Karpas-422 (cell line): Measurements from ENCODE around the gene APEH. TPM values are rescaled to one million over a fixed set of nuclear protein-coding genes. Genes with fewer than 3 reads are reported as not detected.
A peak's percentile ranks its signal among the peaks of the same experiment; 100 is the strongest.

Experiments
- DNase-seq: peaks from one replicate; pipeline ENCODE4 v3.0.0-alpha.2; 2015
- H2AFZ ChIP-seq: fragments of 200-600 bp; sonication (generic); 2 replicates; pipeline ENCODE4 v1.6.1; 2014; ENCODE audit warnings: antibody characterized with exemption, low read length, mixed read lengths
- H3K27ac ChIP-seq: fragments of 200-600 bp; sonication (generic); 2 replicates; pipeline ENCODE4 v1.5.1; 2014; ENCODE audit warnings: mild to moderate bottlenecking, low read length, moderate library complexity
- H3K27me3 ChIP-seq: fragments of 200-600 bp; sonication (generic); 2 replicates; pipeline ENCODE4 v1.6.1; 2014; ENCODE audit warnings: low read length, mixed read lengths
- H3K36me3 ChIP-seq: fragments of 200-600 bp; sonication (generic); 2 replicates; pipeline ENCODE4 v1.6.1; 2014; ENCODE audit warnings: low read length, mixed read lengths; ENCODE audit not compliant: insufficient read depth
- H3K4me1 ChIP-seq: fragments of 200-600 bp; sonication (generic); 2 replicates; pipeline ENCODE4 v1.6.1; 2014; ENCODE audit warnings: mild to moderate bottlenecking, low read length, mixed read lengths
- H3K4me2 ChIP-seq: fragments of 200-600 bp; sonication (generic); 2 replicates; pipeline ENCODE4 v1.6.1; 2014; ENCODE audit warnings: low read length, low read depth, mild to moderate bottlenecking; ENCODE audit not compliant: poor library complexity, severe bottlenecking
- H3K4me3 ChIP-seq: fragments of 200-600 bp; sonication (generic); 2 replicates; pipeline ENCODE4 v1.5.1; 2014; ENCODE audit warnings: mild to moderate bottlenecking, antibody characterized with exemption, low read length, mixed read lengths
- H3K79me2 ChIP-seq: fragments of 200-600 bp; sonication (generic); 2 replicates; pipeline ENCODE4 v1.6.1; 2014; ENCODE audit warnings: mild to moderate bottlenecking, low read length, mixed read lengths
- H3K9ac ChIP-seq: fragments of 200-600 bp; sonication (generic); 2 replicates; pipeline ENCODE4 v1.6.0; 2014; ENCODE audit warnings: low read length
- H3K9me2 ChIP-seq: fragments of 200-600 bp; sonication (generic), shearing (Covaris generic); replicated peaks from 2 replicates; pipeline ENCODE4 v1.6.0; 2014; ENCODE audit warnings: mild to moderate bottlenecking, low read length, moderate library complexity; ENCODE audit not compliant: insufficient read depth
- H3K9me3 ChIP-seq: fragments of 300-700, 200-600 bp; sonication (generic); 2 replicates; pipeline ENCODE4 v1.6.1; 2014; ENCODE audit warnings: low read length, mixed read lengths
- H4K20me1 ChIP-seq: fragments of 200-600 bp; sonication (generic); 2 replicates; pipeline ENCODE4 v1.6.1; 2014; ENCODE audit warnings: mild to moderate bottlenecking, antibody characterized with exemption, low read length, low read depth; ENCODE audit not compliant: insufficient read depth
- total RNA-seq: library from RNA; depleted of rRNA; stranded (reverse); fragments of >200 nt; shearing (Covaris generic); gene quantifications from 2 replicates; pipeline ENCODE4 v1.2.3, GENCODE V29; 2014; ENCODE audit warnings: low replicate concordance

APEH gene
- total RNA-seq, 1 experiment from 2014 or later, result 96.3 TPM

DNA sequence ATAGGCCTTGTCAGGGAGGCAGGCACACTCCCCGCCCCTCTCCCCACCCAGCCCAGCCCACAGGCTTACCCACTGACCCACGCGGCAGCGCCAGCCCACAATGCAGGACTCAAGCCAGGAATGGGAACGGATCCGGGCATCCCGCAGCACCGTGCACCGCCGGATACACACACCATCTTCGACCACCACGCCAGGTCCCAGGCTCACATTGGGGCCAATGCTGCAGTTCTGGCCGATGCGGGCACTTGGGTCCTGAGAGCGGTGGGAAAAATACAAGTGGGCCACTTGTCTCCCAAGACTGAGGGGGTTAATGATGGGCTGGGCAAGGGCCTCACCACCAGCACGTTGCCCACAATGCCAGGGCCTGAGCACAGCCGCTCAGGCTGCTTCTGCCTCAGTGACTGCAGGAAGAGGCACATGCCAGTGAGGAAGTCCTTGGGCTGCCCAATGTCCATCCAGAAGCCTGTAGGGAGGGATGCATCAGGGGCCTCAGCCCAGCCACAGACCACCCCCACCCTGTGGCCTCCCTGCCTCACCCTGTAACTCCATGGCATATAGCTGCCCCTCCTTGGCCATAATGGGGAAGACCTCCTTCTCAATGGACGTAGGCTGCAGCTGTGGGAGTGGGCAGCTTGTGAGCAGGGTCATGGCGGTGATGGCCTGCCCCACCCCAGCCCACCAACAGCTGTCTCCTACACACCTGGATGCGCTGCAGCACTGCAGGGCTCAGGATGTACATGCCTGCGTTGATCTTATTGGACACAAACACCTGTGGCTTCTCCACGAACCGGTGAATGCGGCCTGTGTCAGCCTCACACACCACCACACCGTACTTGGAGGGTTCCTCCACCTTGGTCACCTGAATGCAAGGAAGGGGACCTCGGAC lies 48.0 kb downstream of the APEH start:
- Histone ChIP-seq H2AFZ (no peak overlapping the region), H3K4me1 (peaks cover 33% of the 10 kb centered on the region), H3K9me3 (no peaks in the 10 kb centered on the region), H3K4me3 (peak overlapping the region; percentile 92), H4K20me1 (peaks cover 5% of the 10 kb centered on the region; the same call in 1 of the 2 replicates), H3K27ac (no peak overlapping the region), H3K9me2 (no peaks in the 10 kb centered on the region), H3K79me2 (peaks cover 12% of the 10 kb centered on the region), H3K27me3 (no peaks in the 10 kb centered on the region), H3K9ac (peak overlapping the region; percentile 96), H3K4me2 (peak overlapping the region; percentile 91), H3K36me3 (peaks cover 19% of the 10 kb centered on the region; the same call in 1 of the 2 replicates)
- no peak for DNase-seq

DNA sequence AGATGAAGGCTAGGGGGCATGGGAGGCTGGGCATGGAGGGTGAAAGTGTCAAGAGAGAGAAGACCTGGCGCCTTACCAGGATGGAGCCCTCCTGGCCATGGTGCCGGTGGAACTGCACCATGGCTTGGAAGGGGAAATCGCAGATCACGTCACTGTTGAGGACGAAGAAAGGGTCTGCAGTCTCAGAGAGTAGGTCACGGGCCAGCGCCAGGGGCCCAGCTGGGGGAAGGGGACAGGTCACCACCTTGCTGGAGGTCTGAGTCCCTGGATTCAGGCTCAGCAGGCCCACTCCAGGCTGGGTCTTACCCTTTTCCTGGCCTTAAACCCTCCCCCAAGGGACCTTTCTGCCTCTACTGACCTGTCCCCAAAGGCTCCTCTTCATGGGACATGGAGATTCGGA lies 48.7 kb downstream of the APEH start:
- Histone ChIP-seq H3K79me2 (peaks cover 12% of the 10 kb centered on the region), H4K20me1 (peaks cover 5% of the 10 kb centered on the region; the same call in 1 of the 2 replicates), H2AFZ (no peak overlapping the region), H3K4me3 (peak overlapping the region; percentile 92), H3K36me3 (peaks cover 19% of the 10 kb centered on the region; the same call in 1 of the 2 replicates), H3K4me2 (peak overlapping the region; percentile 91), H3K9me2 (no peaks in the 10 kb centered on the region), H3K27me3 (no peaks in the 10 kb centered on the region), H3K27ac (peak overlapping the region; percentile 70; the same call in 1 of the 2 replicates), H3K9ac (peak overlapping the region; percentile 96), H3K4me1 (peaks cover 33% of the 10 kb centered on the region), H3K9me3 (no peaks in the 10 kb centered on the region)
- DNase-seq, result no peak

DNA sequence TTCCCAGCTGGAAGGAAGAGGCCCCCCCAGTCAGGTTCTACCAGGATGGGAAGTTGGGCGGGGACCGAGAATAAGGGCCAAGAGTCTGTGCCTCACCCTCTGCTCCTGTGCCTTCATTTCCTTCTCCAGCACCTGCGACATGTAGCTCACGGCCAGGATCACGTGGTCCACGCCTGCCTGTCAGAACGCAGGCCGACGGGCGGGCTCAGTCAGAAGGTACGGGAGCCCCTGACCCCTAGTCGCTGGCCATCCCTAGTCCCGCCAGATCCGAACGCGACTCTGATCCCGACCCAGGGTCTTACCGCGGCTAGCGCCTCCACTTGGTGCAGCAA lies 49.1 kb downstream of the APEH start:
- peak overlapping the region; percentile 96 for H3K9ac ChIP-seq
- DNase-seq, result peak; percentile 82
- peak overlapping the region; percentile 91 for H3K4me2 ChIP-seq
- no peaks in the 10 kb centered on the region for H3K9me3 ChIP-seq
- H3K4me1 ChIP-seq, result peaks cover 33% of the 10 kb centered on the region
- H3K4me3 ChIP-seq, result peak overlapping the region; percentile 92
- peaks cover 12% of the 10 kb centered on the region for H3K79me2 ChIP-seq
- peak overlapping the region; percentile 70 for H3K27ac ChIP-seq
- H2AFZ ChIP-seq, result no peak overlapping the region
- H3K9me2 ChIP-seq, result no peaks in the 10 kb centered on the region
- H3K36me3 ChIP-seq, result peaks cover 20% of the 10 kb centered on the region; the same call in 1 of the 2 replicates
- no peaks in the 10 kb centered on the region for H3K27me3 ChIP-seq
- peaks cover 5% of the 10 kb centered on the region; the same call in 1 of the 2 replicates for H4K20me1 ChIP-seq

DNA sequence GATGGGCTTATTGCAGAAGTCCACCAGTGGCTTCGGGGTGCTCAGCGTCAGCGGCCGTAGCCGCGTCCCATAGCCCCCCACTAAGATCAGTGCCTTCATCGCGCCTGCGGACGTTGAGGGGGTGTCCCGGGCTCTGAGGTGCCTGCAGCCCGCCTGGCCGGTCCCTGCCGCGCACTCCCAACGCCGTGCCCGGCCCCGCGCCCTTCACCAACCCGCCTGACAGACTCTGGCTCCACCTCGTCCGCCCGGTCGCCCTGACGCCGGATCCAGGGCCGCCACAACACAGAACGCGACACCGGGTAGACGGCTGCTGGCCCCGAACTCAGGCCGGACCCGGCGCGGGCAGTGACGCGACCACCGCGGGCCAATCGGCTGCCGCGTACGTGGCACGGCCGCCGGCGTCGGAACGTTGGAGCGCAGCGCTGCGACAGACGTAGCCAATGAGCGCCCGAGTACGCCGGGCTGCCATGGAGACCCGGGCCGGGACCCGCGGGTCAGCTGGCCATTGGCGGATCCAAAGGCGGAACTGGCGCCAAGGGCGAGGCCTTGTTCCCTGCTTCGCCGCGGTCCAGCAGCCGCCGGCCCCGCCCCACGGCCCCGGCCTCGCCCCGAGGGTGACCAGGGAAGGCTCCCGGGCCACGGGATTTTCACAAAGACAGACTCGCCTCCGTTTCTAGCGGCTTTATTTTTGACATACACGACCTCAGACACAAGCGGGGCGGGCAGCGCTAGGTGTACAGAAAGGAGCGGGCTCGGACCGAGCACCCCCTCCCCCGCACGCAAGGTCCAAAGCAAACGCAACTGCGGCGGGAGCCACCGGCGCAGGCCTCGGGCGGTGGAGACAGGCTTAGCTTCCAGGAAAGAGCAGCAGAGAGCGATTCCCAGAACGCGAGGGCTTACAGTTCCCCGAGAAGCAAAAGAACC lies 49.7 kb downstream of the APEH start, which contains the start of gene GMPPB:
Gene GMPPB, minus strand, starts transcription at position 324 of the 924 bp plus-strand sequence. Its CDS starts 225 bp downstream, at position 99.
- Histone ChIP-seq H2AFZ (peak within 1 kb of the TSS; percentile 78), H3K9me3 (no peaks in the 10 kb centered on the region), H4K20me1 (peaks cover 5% of the 10 kb centered on the region; the same call in 1 of the 2 replicates), H3K4me2 (peak within 1 kb of the TSS; percentile 97), H3K36me3 (peaks cover 17% of the 10 kb centered on the region; the same call in 1 of the 2 replicates), H3K4me3 (peak within 1 kb of the TSS; percentile 92), H3K9ac (peak within 1 kb of the TSS; percentile 96), H3K27me3 (no peaks in the 10 kb centered on the region), H3K4me1 (peaks cover 31% of the 10 kb centered on the region), H3K9me2 (no peaks in the 10 kb centered on the region), H3K27ac (peak within 1 kb of the TSS; percentile 81), H3K79me2 (peaks cover 12% of the 10 kb centered on the region)
- DNase-seq, result peak; percentile 99

DNA sequence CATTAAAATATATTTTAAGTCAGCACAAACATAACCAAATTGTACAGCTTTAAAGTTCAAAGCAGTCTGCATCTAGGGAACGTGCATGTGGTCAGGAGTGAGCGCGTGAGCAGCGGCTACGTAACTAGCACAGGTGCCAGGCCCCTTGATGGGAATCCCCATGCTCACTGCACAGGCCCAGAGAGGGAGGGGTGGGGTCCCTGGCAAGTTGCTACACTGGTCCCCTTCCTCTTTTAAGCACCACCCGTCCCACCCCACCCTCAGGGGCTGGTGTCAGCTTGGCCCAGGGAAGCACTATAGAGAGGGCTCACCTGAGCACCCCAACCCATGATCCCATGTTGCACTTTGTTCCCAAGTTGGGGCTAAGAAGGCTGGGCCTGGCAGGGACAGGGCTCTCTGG lies 50.4 kb downstream of the APEH start:
- Histone ChIP-seq H3K4me3 (peak overlapping the region; percentile 92), H3K27me3 (no peaks in the 10 kb centered on the region), H3K4me2 (peak overlapping the region; percentile 97), H4K20me1 (peaks cover 5% of the 10 kb centered on the region; the same call in 1 of the 2 replicates), H2AFZ (no peak overlapping the region), H3K79me2 (peaks cover 12% of the 10 kb centered on the region), H3K4me1 (peaks cover 28% of the 10 kb centered on the region), H3K9me3 (no peaks in the 10 kb centered on the region), H3K27ac (peak overlapping the region; percentile 81), H3K36me3 (peaks cover 18% of the 10 kb centered on the region; the same call in 1 of the 2 replicates), H3K9ac (peak overlapping the region; percentile 94), H3K9me2 (no peaks in the 10 kb centered on the region)
- peak; percentile 58 for DNase-seq

DNA sequence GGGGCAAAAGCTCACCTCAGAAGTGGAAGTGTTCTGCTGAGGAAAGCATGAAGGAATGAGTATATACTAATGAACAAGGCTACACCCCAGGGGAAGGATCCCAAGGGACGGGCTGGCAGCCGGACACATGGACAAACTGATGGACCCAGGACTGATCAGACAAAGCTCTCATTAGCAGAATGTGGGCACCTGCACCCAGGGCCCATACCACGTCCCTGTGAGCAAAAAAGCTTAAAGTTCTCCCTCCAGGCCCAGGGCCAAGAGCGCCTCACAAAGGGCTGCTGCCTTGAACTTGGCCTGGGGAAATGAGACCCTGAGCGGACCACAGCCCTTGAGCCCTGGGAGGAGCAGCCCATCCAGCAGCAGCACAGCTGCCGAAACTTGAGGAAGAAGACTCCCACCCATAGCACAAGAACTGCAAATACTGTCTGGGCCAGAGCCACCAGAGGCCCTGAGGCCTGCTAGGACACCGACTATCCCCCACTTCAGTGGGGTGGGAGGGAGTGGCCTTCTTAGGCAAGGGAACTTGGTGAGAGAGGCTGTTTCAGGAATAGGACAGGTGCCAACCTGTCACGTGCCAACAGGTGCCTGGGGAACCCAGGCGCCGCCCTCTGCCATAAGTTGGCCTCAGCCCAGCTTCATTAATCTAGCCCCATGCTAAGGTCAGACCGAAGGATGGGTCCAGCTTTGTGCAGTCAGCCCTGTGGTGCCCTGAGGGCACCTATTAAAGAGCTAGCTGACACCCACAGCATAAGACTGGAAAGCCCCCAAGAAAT lies 51.9 kb downstream of the APEH start:
- no peak for DNase-seq
- peaks cover 22% of the 10 kb centered on the region for H3K36me3 ChIP-seq

DNA sequence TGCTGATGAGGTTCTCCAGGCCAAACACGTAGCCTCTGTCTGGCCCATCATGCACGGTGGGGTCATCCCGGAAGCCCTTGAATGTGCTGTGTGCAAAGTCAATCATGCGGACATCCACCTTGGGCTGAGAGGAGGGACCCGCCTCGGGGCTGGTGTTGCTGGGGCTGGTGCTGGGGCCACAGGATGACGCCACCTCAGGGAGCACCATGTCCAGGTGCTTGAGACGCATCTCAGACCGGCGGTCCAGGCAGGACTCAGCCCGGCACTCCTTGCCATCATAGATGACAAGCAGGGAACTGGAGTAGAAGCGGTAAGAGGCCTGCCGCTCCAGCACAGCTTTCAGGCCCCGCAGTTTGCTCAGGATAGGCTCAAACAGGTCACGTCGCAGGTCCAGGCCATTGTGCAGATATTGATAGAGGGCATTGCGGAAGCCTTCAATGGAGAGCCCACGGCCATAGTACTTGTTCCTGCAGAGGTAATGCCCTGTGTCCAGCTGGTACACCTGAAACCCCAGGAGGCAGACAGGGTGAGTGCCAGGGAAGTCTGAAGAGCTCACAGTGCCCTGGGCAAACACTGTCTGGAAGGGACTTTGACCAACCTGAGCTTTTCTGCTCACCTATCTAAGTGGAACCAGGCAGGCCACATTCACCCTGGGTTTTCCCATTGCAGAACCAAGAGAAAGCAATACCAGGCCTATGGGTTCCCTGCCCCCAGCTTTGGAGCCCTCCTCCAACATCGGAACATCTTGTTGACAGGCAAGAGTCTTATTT lies 53.2 kb downstream of the APEH start:
- Histone ChIP-seq H3K4me2 (no peak overlapping the region), H3K9me3 (no peaks in the 10 kb centered on the region), H2AFZ (no peak overlapping the region), H3K79me2 (peaks cover 12% of the 10 kb centered on the region), H3K9ac (no peak overlapping the region), H4K20me1 (peaks cover 5% of the 10 kb centered on the region; the same call in 1 of the 2 replicates), H3K27me3 (no peaks in the 10 kb centered on the region), H3K9me2 (no peaks in the 10 kb centered on the region), H3K36me3 (peaks cover 23% of the 10 kb centered on the region), H3K4me3 (no peak overlapping the region), H3K27ac (no peak overlapping the region), H3K4me1 (peaks cover 22% of the 10 kb centered on the region)
- no peak for DNase-seq

More for the DNA sequence above, 51.9 kb downstream of the APEH start:
- no peaks in the 10 kb centered on the region for H3K9me3 ChIP-seq
- H3K4me3 ChIP-seq, result no peak overlapping the region
- peaks cover 12% of the 10 kb centered on the region for H3K79me2 ChIP-seq
- H3K9me2 ChIP-seq, result no peaks in the 10 kb centered on the region
- no peak overlapping the region for H3K9ac ChIP-seq
- H4K20me1 ChIP-seq, result peaks cover 5% of the 10 kb centered on the region; the same call in 1 of the 2 replicates
- H2AFZ ChIP-seq, result no peak overlapping the region
- H3K4me1 ChIP-seq, result peaks cover 25% of the 10 kb centered on the region
- H3K4me2 ChIP-seq, result no peak overlapping the region
- no peaks in the 10 kb centered on the region for H3K27me3 ChIP-seq
- H3K27ac ChIP-seq, result no peak overlapping the region
